NCI-H69 (cell line): ENCODE results near the gene KASH5.
"Not testable (repeated sequence)": the region's sequence is repeated elsewhere in the genome, so short reads cannot be mapped to it uniquely, and the experiment has no call there.

ENCODE experiments used
- DNase-seq: peaks from one replicate; lab custom pipeline; 2025; lab: John Stamatoyannopoulos, UW

The KASH5 gene

DNA sequence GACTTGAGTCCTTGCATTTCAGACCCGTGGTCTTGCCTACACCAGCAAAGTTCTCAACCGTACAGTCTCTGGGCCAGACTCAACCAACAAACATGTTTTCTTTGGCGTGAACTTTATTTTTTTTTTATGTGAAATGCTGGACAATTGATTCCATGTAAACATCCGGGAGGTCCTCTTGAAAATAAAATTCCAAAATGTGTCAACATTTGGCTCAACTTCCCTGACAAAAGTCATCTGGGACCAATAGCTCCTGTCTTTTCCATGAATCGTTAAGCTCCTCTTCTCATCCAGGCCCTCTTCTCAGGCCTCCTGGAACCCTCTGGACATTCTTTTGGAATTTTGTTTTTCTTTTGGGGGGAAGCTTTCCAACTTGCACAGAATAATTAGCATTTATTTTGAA, 67.7 kb downstream of the KASH5 start:
- no peak for DNase-seq

DNA sequence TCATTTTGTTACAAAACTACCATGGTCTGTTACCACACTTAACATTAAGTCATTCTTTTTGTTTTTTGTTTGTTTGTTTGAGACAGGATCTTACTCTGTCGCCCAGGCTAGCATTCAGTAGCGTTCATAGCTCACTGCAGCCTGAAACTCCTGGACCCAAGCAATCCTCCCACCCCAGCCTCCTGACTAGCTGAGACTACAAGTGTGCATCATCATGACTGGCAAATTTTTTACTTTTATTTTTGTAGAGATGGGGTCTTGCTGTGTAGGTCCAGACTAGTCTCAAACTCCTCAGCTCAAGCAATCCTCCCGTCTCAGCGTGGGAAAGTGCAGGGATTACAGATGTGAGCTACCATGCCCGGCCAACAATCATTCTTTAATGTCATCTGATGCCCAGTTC, 68.3 kb downstream of the KASH5 start:
- no peak for DNase-seq

DNA sequence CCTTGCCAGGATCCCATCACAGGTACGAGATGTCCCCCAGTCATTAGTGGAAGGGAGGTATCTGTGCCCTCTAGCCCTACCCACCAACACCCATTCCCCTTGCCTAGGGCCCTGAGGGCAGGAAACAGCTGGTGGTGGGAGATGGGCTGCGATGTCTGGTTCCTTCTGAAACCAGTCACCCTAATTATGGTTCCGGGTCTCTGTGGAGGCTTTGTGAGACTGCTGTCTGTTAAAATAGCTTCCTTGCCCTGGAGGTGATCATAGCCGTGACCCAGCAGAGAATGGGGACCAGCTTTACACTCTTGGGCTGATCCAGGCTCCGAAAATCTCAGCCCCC, 70.5 kb downstream of the KASH5 start:
- DNase-seq, result no peak

DNA sequence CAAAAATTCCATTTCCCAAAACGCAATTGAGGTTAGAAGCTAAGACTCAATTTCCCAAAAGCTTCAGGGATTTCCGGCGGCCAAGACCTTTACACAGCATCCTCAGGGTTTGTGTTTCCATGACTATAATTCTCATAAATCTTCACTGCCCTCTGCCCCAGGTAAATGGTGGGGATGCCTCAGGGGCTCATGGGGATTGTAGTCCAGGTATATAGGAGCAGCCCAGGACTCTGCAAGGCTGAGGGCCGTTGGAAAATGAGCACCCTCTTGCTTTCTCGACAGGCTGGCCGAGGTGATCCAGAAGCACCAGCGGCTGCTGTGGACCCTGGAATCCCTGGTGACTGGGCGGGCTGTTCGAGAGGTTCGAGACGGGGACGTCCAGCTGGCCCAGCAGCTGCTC, 71.3 kb downstream of the KASH5 start:
- DNase-seq, result no peak

DNA sequence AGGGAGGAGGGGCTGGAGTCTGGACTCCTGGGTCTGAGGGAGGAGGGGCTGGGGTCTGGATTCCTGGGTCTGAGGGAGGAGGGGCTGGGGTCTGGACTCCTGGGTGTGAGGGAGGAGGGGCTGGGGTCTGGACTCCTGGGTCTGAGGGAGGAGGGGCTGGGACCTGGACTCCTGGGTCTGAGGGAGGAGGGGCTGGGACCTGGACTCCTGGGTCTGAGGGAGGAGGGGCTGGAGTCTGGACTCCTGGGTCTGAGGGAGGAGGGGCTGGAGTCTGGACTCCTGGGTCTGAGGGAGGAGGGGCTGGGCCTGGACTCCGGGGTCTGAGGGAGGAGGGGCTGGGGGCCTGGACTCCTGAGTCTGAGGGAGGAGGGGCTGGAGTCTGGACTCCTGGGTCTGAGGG, 73.1 kb downstream of the KASH5 start:
- DNase-seq, result not testable (repeated sequence)

DNA sequence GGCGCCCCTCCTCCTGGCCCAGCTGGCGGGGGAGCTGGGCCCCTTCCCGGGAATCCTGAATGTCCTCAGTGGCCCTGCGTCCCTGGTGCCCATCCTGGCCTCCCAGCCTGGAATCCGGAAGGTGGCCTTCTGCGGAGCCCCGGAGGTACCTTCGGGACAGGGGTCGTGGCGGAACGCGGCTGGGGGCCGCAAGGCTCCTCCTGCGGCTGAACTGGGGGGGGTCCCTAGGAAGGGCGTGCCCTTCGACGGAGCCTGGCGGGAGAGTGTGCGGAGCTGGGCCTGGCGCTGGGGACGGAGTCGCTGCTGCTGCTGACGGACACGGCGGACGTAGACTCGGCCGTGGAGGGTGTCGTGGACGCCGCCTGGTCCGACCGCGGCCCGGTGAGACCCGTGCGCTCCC, 73.6 kb downstream of the KASH5 start:
- DNase-seq, result no peak

DNA sequence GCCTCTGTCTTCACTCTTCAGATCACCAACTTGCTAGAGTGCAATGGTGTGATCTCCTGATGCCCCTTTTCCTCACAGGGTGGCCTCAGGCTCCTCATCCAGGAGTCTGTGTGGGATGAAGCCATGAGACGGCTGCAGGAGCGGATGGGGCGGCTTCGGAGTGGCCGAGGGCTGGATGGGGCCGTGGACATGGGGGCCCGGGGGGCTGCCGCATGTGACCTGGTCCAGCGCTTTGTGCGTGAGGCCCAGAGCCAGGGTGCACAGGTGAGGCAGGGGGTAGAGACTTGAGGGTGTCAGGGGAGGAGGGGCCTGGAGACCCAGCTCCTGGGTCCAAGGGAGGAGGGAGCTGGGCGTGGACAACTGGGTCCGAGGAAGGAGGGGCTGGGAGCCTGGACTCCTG, 74.4 kb downstream of the KASH5 start:
- no peak for DNase-seq

DNA sequence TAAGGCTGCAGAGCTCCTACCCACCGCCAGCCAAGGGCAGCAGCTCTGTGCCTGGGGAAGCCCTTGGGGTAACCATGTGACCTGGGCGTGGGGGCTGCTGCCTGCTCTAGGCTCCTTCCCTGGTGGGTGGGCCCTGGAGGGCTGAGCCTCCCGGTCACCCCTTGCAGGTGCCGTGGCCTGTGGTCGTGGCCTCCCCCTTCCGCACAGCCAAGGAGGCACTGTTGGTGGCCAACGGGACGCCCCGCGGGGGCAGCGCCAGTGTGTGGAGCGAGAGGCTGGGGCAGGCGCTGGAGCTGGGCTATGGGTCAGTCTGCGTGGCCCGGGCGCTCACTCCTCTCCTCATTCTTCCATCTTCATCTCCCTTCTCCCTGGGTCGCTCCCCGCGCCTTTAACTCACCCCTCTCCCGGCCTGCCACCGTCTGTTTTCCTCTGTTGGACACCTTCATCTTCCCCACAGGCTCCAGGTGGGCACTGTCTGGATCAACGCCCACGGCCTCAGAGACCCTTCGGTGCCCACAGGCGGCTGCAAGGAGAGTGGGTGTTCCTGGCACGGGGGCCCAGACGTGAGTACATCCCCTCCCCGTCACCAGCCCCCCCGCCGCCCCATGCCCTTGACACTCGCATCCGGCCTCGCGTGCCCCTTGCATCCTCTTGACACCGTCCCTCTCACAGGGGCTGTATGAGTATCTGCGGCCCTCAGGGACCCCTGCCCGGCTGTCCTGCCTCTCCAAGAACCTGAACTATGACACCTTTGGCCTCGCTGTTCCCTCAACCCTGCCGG, 76.1 kb downstream of the KASH5 start:
- DNase-seq, result no peak

DNA sequence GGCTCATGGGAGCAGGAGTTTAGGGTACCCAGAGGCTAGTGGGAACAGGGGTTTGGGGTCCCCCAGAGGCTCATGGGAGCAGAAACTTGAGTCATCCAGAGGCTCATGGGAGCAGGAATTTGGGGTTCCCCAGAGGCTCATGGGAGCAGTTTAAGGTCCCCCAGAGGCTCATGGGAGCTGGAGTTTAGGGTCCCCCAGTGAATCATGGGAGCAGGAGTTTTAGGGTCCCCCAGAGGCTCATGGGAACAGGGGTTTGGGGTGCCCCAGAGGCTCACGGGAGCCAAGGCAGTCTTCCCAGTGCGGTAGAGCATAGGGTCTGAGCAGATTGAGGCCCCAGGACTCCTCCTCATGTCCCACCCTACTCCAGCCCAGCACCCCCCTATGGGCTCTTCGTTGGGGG, 77.3 kb downstream of the KASH5 start:
- DNase-seq, result no peak
